Endothelial cell of umbilical vein (primary cell): ENCODE data around the gene TMEM178A.

Experiments
- EZH2 ChIP-seq: IDR thresholded peaks from 2 replicates; pipeline ENCODE4 v1.6.1; 2012; ENCODE audit warnings: borderline replicate concordance, low read depth, mild to moderate bottlenecking, moderate library complexity, low read length, inconsistent platforms; ENCODE audit not compliant: severe bottlenecking
- MAX ChIP-seq: IDR thresholded peaks from 2 replicates; pipeline ENCODE4 v1.6.1; 2011; ENCODE audit not compliant: insufficient read depth, insufficient read length
- MYC ChIP-seq: IDR thresholded peaks from one replicate; pipeline ENCODE4 v1.6.1; 2011; ENCODE audit warnings: mild to moderate bottlenecking, low read depth, low read length
- POLR2A ChIP-seq: IDR thresholded peaks from 2 replicates; pipeline ENCODE4 v1.6.1; 2012; ENCODE audit warnings: low read depth, mild to moderate bottlenecking, control low read depth, low read length
- POLR2AphosphoS5 ChIP-seq: IDR thresholded peaks from 2 replicates; pipeline ENCODE4 v1.6.1; 2012; ENCODE audit warnings: low read depth, mild to moderate bottlenecking, control low read depth, low read length, moderate library complexity; ENCODE audit not compliant: insufficient read depth
- TF ChIP-seq, protein P1 (sequence below), 2 donors: IDR thresholded peaks; 1 replicate in 1 of 2; 2 replicates in 1 of 2; pipeline ENCODE4 v1.5.1; 2011; ENCODE audit warnings: low read length in 2 of 2, mild to moderate bottlenecking in 2 of 2, moderate library complexity in 2 of 2, control low read depth in 1 of 2, inconsistent platforms in 1 of 2, low read depth in 1 of 2; ENCODE audit not compliant: insufficient read depth in 1 of 2; ENCODE audit errors: extremely low read depth in 1 of 2

DNA sequence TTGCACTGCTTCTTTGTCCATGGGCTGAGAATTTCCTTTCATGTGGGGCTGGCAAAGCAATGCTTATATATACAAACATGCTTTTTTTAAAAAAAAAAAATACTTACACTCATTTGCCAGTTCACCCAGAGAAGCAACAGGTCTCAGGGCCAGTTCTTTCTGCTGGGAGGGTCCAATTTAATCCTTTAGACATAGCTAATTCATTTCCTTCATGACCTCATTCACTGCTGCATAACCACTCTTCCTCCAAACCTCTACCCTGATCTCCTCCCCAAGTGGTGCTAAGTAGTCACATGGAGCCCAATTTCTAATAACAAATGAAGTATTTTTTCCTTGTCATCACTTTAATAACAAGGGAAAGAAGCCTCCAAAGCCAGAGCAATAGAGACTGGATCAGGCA lies 17.1 kb upstream of the TMEM178A start:
- TF ChIP-seq, protein P1, sequence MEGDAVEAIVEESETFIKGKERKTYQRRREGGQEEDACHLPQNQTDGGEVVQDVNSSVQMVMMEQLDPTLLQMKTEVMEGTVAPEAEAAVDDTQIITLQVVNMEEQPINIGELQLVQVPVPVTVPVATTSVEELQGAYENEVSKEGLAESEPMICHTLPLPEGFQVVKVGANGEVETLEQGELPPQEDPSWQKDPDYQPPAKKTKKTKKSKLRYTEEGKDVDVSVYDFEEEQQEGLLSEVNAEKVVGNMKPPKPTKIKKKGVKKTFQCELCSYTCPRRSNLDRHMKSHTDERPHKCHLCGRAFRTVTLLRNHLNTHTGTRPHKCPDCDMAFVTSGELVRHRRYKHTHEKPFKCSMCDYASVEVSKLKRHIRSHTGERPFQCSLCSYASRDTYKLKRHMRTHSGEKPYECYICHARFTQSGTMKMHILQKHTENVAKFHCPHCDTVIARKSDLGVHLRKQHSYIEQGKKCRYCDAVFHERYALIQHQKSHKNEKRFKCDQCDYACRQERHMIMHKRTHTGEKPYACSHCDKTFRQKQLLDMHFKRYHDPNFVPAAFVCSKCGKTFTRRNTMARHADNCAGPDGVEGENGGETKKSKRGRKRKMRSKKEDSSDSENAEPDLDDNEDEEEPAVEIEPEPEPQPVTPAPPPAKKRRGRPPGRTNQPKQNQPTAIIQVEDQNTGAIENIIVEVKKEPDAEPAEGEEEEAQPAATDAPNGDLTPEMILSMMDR (IDR thresholded peaks at IDR 0.05; ENCODE audit: extremely low read depth in 1 of 2, insufficient read depth in 1 of 2, low read depth in 1 of 2, low read length in 2 of 2), result no peak
- no peak for TF ChIP-seq EZH2
- no peak for TF ChIP-seq MYC
- no peak for TF ChIP-seq MAX
- TF ChIP-seq POLR2AphosphoS5, result no peak
- no peak for TF ChIP-seq POLR2A
